ENCODE results near the gene STON2.

GRCh38 chr14:81289516-81289915 lies 110.6 kb downstream of the STON2 start:
- TF ChIP-seq CTCF (conservative IDR thresholded peaks at IDR 0.05; ENCODE audit: low read depth, low read length) (no peak), EZH2phosphoT487 (IDR thresholded peaks at IDR 0.05; ENCODE audit: borderline replicate concordance, low read length) (no peak)
